ENCODE results near the gene ZDHHC8.

Gene ZDHHC8

DNA sequence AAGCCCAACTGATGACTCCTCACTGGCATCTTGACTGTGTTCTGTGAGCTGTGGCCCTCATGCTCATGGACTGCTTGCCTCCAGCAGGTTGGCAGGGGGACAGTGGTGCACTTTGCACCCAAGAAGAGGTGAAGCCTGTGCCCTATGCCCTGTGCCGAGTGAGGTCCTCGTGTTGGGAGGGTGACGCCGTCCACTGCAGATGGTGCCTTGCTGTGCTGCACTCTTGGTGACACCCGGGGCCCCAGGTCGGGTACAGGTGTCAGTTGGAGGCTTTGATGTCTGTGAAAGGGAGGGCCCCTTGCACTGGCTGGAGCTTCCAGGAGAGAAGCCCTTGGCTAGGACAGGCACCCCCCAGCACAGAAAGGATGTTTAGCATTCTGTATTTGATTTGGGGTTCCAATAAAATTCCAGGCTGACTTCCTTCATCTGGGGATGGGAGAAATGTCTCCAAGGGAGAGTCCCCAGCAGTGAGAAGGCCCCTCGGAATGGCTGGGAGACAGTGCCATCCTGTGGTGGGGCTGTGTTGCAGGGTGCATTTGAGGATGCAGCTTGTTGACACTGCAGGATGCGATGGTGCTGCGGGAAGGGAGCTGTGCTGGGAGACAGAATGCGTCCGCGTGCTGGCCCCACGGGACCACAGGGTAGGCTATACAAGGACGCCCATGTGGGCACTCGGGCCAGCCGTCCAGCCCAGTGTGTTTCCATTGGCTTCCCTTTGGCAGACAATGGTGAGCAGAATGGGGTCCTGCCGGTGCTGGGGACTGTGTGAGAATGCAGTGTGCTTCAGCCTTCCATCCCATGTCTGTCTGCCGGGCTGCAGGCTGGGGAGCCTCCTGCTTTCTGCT lies 2.5 kb upstream of the ZDHHC8 start:
- DNase-seq (ENCODE audit: low spot score) = peak; percentile 73

DNA sequence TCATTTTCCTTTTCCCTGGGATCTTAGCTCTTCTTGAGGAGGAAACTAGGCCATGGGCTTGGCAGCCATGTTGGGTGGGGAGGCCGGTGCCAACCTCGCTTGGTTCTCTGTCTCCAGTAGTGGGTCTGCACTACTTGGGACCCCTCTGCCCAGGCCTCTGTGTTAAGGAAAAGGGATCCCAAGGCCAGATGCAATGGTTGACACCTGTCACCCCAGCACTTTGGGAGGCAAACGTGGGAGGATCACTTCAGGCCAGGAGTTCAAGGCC lies 1.9 kb upstream of the ZDHHC8 start:
- no peak for DNase-seq (ENCODE audit: low spot score)

DNA sequence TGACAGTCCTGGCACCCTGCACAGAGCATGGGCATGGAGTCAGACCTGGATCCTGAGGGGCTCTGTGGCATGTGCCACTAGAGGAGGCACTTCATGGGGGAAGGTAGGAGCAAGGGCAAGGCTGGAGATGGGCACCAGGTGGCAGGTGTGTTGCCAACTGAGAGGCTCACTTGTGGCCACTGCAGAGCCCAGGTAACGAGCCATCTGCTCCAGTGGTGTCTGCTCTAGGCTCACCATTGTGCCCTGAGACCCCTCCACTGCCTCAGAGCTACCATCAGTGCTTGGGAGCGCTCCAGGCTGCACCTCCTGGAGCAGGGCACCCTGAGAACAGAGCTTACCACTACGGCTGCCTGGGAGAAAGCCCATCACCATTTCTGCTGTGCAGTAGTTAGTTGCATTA lies 1.3 kb upstream of the ZDHHC8 start:
- DNase-seq (ENCODE audit: low spot score) = no peak

- DNase-seq (ENCODE audit: low spot score) = peak; percentile 90
These were observed 640 bp upstream of the ZDHHC8 start for GRCh38 chr22:20130731-20131596.

- DNase-seq (ENCODE audit: low spot score) = peak; percentile 73
These were observed 468 bp downstream of the ZDHHC8 start for GRCh38 chr22:20131859-20132685.

- no peak for DNase-seq (ENCODE audit: low spot score)
These were observed 1.2 kb downstream of the ZDHHC8 start for GRCh38 chr22:20132686-20133246.

DNA sequence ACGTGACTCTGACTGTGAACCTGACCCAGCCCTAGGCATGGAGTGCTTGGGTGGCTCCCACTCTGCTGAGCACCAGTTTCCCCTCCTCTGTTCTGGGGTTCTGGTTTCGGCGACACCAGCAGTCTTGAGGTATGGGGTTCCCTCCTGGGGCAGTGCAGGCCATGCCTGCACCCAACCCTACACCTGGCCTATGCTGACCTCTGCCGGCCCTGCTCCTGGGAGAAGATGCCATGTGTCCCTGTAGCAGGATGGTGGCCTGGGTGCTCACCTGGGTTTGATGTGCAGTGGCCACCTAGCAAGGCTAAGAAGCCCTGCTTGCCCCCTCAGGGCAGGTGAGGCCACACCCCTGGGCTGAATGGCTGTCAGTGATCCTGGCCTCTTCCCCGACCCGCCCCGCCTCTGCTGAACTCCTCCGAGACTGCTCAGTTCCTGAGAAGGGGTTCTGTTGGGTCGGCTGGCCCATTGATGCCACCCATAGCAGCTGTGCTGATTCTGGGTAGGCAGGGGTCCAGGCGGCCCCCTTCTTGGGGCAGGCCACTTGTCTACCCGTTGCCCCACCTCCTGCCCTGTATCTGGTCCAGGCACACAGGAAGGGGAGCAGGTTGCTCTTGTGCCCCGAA lies 2.4 kb downstream of the ZDHHC8 start:
- DNase-seq (ENCODE audit: low spot score) = no peak

DNA sequence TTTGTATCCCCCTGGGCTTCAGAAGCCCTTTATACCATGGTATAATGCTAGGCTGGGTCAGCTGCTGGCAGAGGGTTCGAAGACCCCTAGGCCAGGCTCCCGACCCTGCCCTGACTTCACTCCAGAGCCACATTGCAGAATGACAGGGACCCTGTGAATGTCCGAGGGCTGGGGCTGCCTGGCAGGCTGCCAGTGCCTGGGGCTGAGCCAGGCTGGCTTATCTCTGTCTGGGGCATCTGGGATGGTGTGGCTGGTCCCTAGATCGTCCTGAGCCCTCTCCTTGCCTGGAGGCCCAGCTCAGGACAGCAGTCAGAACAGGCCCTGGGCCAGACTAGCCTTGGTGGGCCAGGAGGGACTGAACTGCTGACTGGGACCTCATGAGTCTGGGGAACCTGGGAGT lies 3.7 kb downstream of the ZDHHC8 start:
- no peak for DNase-seq (ENCODE audit: low spot score)

GRCh38 chr22:20135806-20136602 lies 4.4 kb downstream of the ZDHHC8 start:
- DNase-seq (ENCODE audit: low spot score) = no peak

DNA sequence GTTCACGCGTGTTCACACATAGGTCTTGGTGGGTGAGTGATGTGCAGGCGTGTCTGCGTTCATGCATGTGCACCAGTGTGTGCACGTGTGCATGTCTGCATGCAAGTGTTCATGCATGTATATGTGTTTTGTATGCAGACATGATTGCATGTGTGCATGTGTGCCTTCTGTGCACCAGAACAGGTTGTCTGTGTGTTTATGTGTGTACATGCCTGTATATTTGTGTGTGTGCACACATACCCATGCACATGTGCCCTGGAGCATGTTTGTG lies 4.9 kb downstream of the ZDHHC8 start:
- DNase-seq (ENCODE audit: low spot score) = no peak

- DNase-seq (ENCODE audit: low spot score) = no peak
These were observed 5.5 kb downstream of the ZDHHC8 start for GRCh38 chr22:20137113-20137512.

DNA sequence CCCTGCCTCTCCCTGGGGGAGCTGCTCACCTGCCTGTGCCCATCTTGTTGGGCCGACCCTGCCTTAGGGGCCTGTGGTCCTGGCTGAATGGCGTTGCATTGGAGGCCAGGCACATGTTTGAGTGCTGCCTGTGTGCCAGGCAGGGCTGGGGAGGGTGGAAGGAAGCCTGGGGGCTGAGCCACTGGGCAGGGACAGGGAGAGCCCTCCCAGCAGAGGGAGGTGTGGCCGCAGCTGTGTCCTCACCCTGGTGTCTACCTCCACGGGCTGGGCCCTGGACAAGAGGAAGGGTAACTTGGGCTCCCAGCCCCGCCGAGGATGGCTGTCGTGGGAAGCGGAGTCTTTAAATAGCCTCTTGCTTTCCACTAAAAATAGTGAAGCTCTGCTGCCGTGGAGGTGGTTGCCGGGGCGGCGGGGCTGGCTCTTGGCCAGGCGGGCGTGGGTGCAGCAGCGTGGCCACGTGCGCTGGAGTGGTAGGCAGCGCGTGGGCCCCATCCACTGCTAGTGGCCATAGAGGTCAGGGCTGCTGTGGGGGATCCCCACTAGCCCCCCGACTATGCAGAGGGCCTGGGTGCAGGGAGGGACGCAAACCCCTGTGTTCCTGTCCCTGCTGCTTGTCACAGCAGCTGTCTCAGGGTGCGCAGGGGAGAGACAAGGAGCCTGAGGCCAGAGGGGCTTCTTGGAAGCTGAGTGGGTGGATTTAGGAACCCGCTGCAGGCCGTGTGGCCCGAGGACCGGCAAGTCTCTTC lies 6.2 kb downstream of the ZDHHC8 start:
- no peak for DNase-seq (ENCODE audit: low spot score)

- DNase-seq (ENCODE audit: low spot score) = no peak
These were observed 6.8 kb downstream of the ZDHHC8 start for GRCh38 chr22:20138417-20138738.

DNA sequence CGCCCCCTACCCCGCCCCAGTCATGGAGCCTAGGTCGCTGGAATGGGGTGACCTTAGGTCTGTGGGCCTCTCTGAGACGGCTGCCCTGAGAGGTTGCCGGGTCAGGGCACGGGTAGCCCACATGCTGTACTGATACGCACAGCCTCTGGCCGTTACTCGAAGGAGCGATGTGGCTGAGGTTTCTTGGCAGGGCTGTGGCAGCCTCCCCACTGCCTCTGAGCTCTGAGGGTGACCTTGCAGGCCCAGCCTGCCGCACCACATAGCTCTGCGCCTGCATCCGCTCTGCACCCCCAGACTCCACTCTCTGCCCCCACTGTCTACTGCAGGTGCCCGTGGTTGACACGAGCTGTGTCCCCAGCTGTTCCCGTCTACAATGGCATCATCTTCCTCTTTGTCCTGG lies 7.3 kb downstream of the ZDHHC8 start:
- DNase-seq (ENCODE audit: low spot score) = no peak

DNA sequence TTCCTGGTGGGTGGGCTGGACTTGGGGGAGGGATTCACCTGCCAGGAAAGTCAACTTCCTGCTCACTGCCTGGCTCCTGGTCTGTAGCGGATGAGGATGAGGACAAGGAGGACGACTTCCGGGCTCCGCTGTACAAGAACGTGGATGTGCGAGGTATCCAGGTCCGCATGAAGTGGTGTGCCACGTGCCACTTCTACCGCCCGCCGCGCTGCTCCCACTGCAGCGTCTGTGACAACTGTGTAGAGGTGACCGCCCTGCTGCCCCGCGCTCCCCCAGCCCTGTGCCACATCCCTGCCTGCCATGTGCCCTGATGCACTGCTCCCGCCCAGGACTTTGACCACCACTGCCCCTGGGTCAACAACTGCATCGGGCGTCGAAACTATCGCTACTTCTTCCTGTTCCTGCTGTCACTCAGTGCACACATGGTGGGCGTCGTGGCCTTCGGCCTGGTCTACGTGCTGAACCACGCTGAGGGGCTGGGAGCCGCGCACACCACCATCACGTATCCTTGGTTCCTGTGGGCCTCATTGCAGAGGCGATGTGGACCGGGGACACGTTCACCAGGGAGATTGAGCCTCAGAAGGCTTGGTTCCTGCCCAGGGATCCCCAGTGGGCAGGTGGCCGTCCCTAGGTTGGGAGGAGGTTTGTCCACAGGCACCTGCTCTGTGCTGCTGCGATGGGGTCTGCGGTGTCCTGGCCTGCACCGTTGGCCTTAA lies 7.9 kb downstream of the ZDHHC8 start:
- no peak for DNase-seq (ENCODE audit: low spot score)

DNA sequence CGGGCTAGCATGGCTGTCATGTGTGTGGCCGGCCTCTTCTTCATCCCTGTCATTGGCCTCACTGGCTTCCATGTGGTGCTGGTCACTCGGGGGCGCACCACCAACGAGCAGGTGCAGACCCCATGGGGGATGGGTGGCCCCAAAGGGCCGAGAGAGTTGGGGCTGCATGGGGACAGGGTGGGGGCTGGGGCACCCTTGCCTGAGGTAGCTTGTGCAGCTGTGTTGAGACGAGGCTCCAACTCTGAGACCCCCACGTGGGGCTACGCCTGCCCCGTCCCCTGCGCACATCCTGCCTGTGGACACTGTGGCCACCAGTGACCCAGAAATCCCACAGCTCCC lies 8.5 kb downstream of the ZDHHC8 start:
- no peak for DNase-seq (ENCODE audit: low spot score)

DNA sequence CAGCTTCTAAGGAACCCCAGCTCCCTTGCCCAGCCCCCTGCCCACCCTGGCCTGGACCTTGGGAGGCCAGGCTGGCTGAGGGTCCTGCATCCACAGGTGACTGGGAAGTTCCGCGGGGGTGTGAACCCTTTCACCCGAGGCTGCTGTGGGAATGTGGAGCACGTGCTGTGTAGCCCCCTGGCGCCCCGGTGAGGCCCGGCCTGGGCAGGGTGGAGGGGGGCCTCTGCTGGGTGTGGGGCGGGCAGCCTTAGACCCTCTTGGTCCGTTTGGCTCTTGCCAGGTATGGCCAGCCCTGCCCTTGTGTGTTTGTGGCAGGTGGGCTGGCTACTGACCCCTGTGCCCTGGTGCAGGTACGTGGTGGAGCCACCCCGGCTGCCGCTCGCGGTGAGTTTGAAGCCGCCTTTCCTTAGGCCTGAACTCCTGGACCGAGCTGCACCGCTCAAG lies 8.9 kb downstream of the ZDHHC8 start:
- no peak for DNase-seq (ENCODE audit: low spot score)

GRCh38 chr22:20141186-20142077 lies 9.8 kb downstream of the ZDHHC8 start:
- no peak for DNase-seq (ENCODE audit: low spot score)

All from D341Med (cell line).